Neural progenitor cell (in vitro differentiated cells): ENCODE measurements around the gene INPP5B. TPM values are rescaled to one million over a fixed set of nuclear protein-coding genes. Genes with fewer than 3 reads are reported as not detected.
"Not testable (repeated sequence)": the region's sequence is repeated elsewhere in the genome, so short reads cannot be mapped to it uniquely, and the experiment has no call there.

Experiments used
- DNase-seq: peaks from one replicate; pipeline ENCODE4 v3.0.0-alpha.2; 2016; ENCODE audit warnings: low spot score
- H2AFZ ChIP-seq: fragments of 200-600 bp; sonication (generic); replicated peaks from 2 replicates; pipeline ENCODE4 v1.6.1; 2016; ENCODE audit warnings: antibody characterized with exemption
- H3F3A ChIP-seq: fragments of 200-600 bp; sonication (generic); 2 replicates; pipeline ENCODE4 v1.6.1; 2016; ENCODE audit warnings: antibody characterized with exemption, low read depth
- H3K27ac ChIP-seq: fragments of 200-600 bp; sonication (generic); 2 replicates; pipeline ENCODE4 v1.5.1; 2016; ENCODE audit warnings: mild to moderate bottlenecking
- H3K27me3 ChIP-seq: fragments of 200-600 bp; sonication (generic); 2 replicates; pipeline ENCODE4 v1.6.1; 2016; ENCODE audit warnings: mild to moderate bottlenecking, moderate library complexity
- H3K36me3 ChIP-seq: fragments of 200-600 bp; sonication (generic); 2 replicates; pipeline ENCODE4 v1.5.1; 2016
- H3K4me1 ChIP-seq: fragments of 200-600 bp; sonication (generic); 2 replicates; pipeline ENCODE4 v1.6.1; 2016; ENCODE audit warnings: mixed run types
- H3K4me2 ChIP-seq: fragments of 200-600 bp; sonication (generic); 2 replicates; pipeline ENCODE4 v1.6.1; 2016
- H3K4me3 ChIP-seq: fragments of 200-600 bp; sonication (generic); 2 replicates; pipeline ENCODE4 v1.5.1; 2016
- H3K79me2 ChIP-seq: fragments of 200-600 bp; sonication (generic); 2 replicates; pipeline ENCODE4 v1.6.1; 2016; ENCODE audit warnings: low read depth
- H3K9ac ChIP-seq: fragments of 200-600 bp; sonication (generic); 2 replicates; pipeline ENCODE4 v1.6.1; 2016
- H3K9me3 ChIP-seq: fragments of 200-600 bp; sonication (generic); 2 replicates; pipeline ENCODE4 v1.5.1; 2016; ENCODE audit warnings: low read depth
- H4K20me1 ChIP-seq: fragments of 200-600 bp; sonication (generic); 2 replicates; pipeline ENCODE4 v1.6.1; 2016; ENCODE audit warnings: low read depth
- H3K27ac Mint-ChIP-seq: 3 replicates; pipeline ENCODE4 v1.8.0; 2021; ENCODE audit warnings: mixed read lengths
- H3K27me3 Mint-ChIP-seq: 2 replicates; pipeline ENCODE4 v1.8.0; 2022; ENCODE audit warnings: low read depth, mild to moderate bottlenecking, inconsistent platforms, moderate library complexity, mixed read lengths; ENCODE audit not compliant: insufficient read depth
- H3K36me3 Mint-ChIP-seq: 3 replicates; pipeline ENCODE4 v1.8.0; 2021; ENCODE audit warnings: mixed read lengths
- H3K4me1 Mint-ChIP-seq: 3 replicates; pipeline ENCODE4 v1.8.0; 2021; ENCODE audit warnings: mixed read lengths
- H3K4me3 Mint-ChIP-seq: 3 replicates; pipeline ENCODE4 v1.8.0; 2021; ENCODE audit warnings: mild to moderate bottlenecking, moderate library complexity, mixed read lengths
- H3K9me3 Mint-ChIP-seq: 3 replicates; pipeline ENCODE4 v1.8.0; 2020; ENCODE audit warnings: mixed read lengths
- EZH2 ChIP-seq: fragments of 200-600 bp; sonication (generic); IDR thresholded peaks from 2 replicates; pipeline ENCODE4 v1.6.1; 2017; ENCODE audit warnings: antibody characterized with exemption, mild to moderate bottlenecking, moderate library complexity
- EZH2phosphoT487 ChIP-seq: fragments of 200-600 bp; sonication (generic); IDR thresholded peaks from 2 replicates; pipeline ENCODE4 v1.6.1; 2017; ENCODE audit warnings: antibody characterized with exemption
- total RNA-seq: library from RNA; depleted of rRNA; stranded (reverse); fragments of >200 nt; gene quantifications from 2 replicates; pipeline ENCODE4 v1.2.3, GENCODE V29; 2015; ENCODE audit warnings: low replicate concordance
- TF ChIP-seq, protein P1 (sequence below): fragments of 200-600 bp; sonication (generic); IDR thresholded peaks from 2 replicates; pipeline ENCODE4 v1.5.1; 2017; ENCODE audit warnings: antibody characterized with exemption, mild to moderate bottlenecking

The INPP5B gene
- total RNA-seq, 1 donor from 2014 or later = 22.0 TPM

DNA sequence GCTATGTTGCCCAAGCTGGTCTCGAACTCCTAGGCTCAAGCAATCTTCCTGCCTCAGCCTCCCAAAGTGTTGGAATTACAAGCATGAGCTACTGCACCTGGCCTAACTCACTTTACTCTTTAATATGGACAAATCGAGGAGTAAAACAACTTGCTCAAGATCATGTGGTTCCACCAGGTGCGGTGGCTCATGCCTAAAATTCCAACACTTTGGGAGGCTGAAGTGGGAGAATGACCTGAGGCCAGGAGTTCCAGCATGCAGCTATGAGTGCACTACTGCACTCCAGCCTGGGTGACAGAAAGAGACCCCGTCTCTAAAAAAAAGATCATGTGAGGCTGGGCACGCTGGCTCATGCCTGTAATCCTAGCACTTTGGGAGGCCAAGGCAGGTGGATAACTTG, 2.0 kb downstream of the INPP5B start:
- Histone ChIP-seq H3K9me3 (no peaks in the 10 kb centered on the region), H3K36me3 (no peaks in the 10 kb centered on the region), H3F3A (no peaks in the 10 kb centered on the region), H3K9ac (no peak overlapping the region), H3K4me1 (no peaks in the 10 kb centered on the region), H2AFZ (no peak overlapping the region), H3K79me2 (no peaks in the 10 kb centered on the region), H3K27ac (no peak overlapping the region), H3K4me2 (no peak overlapping the region), H4K20me1 (no peaks in the 10 kb centered on the region), H3K4me3 (no peak overlapping the region), H3K27me3 (no peaks in the 10 kb centered on the region)
- H3K4me1 Mint-ChIP-seq = peaks cover 16% of the 10 kb centered on the region
- no peak for DNase-seq
- peak overlapping the region; percentile 99 for H3K4me3 Mint-ChIP-seq
- H3K27ac Mint-ChIP-seq = no peak overlapping the region
- no peaks in the 10 kb centered on the region for H3K36me3 Mint-ChIP-seq
- H3K27me3 Mint-ChIP-seq = peaks cover 3% of the 10 kb centered on the region
- TF ChIP-seq EZH2phosphoT487 = no peak
- TF ChIP-seq, protein P1, sequence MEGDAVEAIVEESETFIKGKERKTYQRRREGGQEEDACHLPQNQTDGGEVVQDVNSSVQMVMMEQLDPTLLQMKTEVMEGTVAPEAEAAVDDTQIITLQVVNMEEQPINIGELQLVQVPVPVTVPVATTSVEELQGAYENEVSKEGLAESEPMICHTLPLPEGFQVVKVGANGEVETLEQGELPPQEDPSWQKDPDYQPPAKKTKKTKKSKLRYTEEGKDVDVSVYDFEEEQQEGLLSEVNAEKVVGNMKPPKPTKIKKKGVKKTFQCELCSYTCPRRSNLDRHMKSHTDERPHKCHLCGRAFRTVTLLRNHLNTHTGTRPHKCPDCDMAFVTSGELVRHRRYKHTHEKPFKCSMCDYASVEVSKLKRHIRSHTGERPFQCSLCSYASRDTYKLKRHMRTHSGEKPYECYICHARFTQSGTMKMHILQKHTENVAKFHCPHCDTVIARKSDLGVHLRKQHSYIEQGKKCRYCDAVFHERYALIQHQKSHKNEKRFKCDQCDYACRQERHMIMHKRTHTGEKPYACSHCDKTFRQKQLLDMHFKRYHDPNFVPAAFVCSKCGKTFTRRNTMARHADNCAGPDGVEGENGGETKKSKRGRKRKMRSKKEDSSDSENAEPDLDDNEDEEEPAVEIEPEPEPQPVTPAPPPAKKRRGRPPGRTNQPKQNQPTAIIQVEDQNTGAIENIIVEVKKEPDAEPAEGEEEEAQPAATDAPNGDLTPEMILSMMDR = no peak
- TF ChIP-seq EZH2 = no peak
- H3K9me3 Mint-ChIP-seq = no peaks in the 10 kb centered on the region

- Mint-ChIP-seq H3K36me3 (no peaks in the 10 kb centered on the region), H3K4me3 (no peak overlapping the region), H3K4me1 (peaks cover 16% of the 10 kb centered on the region), H3K9me3 (no peaks in the 10 kb centered on the region), H3K27me3 (peaks cover 3% of the 10 kb centered on the region), H3K27ac (no peak overlapping the region)
- H3K36me3 ChIP-seq = no peaks in the 10 kb centered on the region
- TF ChIP-seq, protein P1 = no peak
- no peak for TF ChIP-seq EZH2
- TF ChIP-seq EZH2phosphoT487 = no peak
- H3K9me3 ChIP-seq = no peaks in the 10 kb centered on the region
- no peaks in the 10 kb centered on the region for H3F3A ChIP-seq
- H3K4me2 ChIP-seq = no peak overlapping the region
- no peak overlapping the region for H2AFZ ChIP-seq
- no peak overlapping the region for H3K27ac ChIP-seq
- H3K4me3 ChIP-seq = no peak overlapping the region
- no peaks in the 10 kb centered on the region for H3K4me1 ChIP-seq
- H3K9ac ChIP-seq = no peak overlapping the region
- no peak for DNase-seq
- no peaks in the 10 kb centered on the region for H4K20me1 ChIP-seq
- no peaks in the 10 kb centered on the region for H3K27me3 ChIP-seq
- no peaks in the 10 kb centered on the region for H3K79me2 ChIP-seq
Observed at GRCh38 chr1:37944086-37944763, 2.6 kb downstream of the INPP5B start.

GRCh38 chr1:37940299-37940947, 6.4 kb downstream of the INPP5B start:
- H3K36me3 ChIP-seq = no peaks in the 10 kb centered on the region
- DNase-seq = no peak
- no peaks in the 10 kb centered on the region for H3K9me3 Mint-ChIP-seq
- no peak overlapping the region for H3K9ac ChIP-seq
- no peaks in the 10 kb centered on the region for H3K9me3 ChIP-seq
- no peaks in the 10 kb centered on the region for H3K27me3 ChIP-seq
- no peaks in the 10 kb centered on the region for H3F3A ChIP-seq
- H3K79me2 ChIP-seq = no peaks in the 10 kb centered on the region
- H3K27me3 Mint-ChIP-seq = peaks cover 3% of the 10 kb centered on the region
- H3K4me1 ChIP-seq = no peaks in the 10 kb centered on the region
- no peaks in the 10 kb centered on the region for H4K20me1 ChIP-seq
- peaks cover 2% of the 10 kb centered on the region for H3K36me3 Mint-ChIP-seq
- H3K4me1 Mint-ChIP-seq = peaks cover 3% of the 10 kb centered on the region
- H3K4me3 ChIP-seq = no peak overlapping the region
- no peak for TF ChIP-seq EZH2phosphoT487
- no peak for TF ChIP-seq EZH2
- TF ChIP-seq, protein P1 = no peak
- no peak overlapping the region for H2AFZ ChIP-seq
- no peak overlapping the region for H3K4me3 Mint-ChIP-seq
- H3K4me2 ChIP-seq = no peak overlapping the region
- peak overlapping the region; percentile 21 for H3K27ac Mint-ChIP-seq
- H3K27ac ChIP-seq = no peak overlapping the region

- H3F3A ChIP-seq = peaks cover 10% of the 10 kb centered on the region
- H3K9ac ChIP-seq, H3K27ac Mint-ChIP-seq, H3K4me1 Mint-ChIP-seq, H3K4me1 ChIP-seq, H3K4me3 ChIP-seq, H3K36me3 Mint-ChIP-seq, H3K4me2 ChIP-seq, H3K27ac ChIP-seq, H3K4me3 Mint-ChIP-seq, H4K20me1 ChIP-seq, H3K9me3 ChIP-seq, H3K27me3 ChIP-seq, H3K79me2 ChIP-seq, H3K9me3 Mint-ChIP-seq, H3K36me3 ChIP-seq, DNase-seq, H3K27me3 Mint-ChIP-seq, H2AFZ ChIP-seq: not testable (repeated sequence)
Observed at GRCh38 chr1:37936760-37937159, 10.1 kb downstream of the INPP5B start.
